CD14-positive monocyte (primary cell): ENCODE results near the gene AAGAB. TPM values are rescaled to one million over a fixed set of nuclear protein-coding genes. Genes with fewer than 3 reads are reported as not detected.

ENCODE experiments used
- DNase-seq, 3 donors: peaks; one replicate each; pipeline ENCODE4 v3.0.0-alpha.2; 2011 to 2022
- H2AFZ ChIP-seq: 2 replicates; pipeline ENCODE4 v1.6.0; 2012; ENCODE audit warnings: mild to moderate bottlenecking, low read depth, low read length, inconsistent platforms; ENCODE audit not compliant: insufficient read depth, poor library complexity, severe bottlenecking
- H3K27ac ChIP-seq, 2 donors: 1 replicate in 1 of 2; 2 replicates in 1 of 2; pipeline ENCODE4 v1.5.1; 2012 to 2013; ENCODE audit warnings: low read length in 2 of 2, control low read depth in 1 of 2, inconsistent platforms in 1 of 2, low read depth in 1 of 2, mild to moderate bottlenecking in 1 of 2
- H3K27me3 ChIP-seq, 2 donors: one replicate each; pipeline versions ENCODE4 v1.6.0 to v1.6.1; 2011 to 2013; ENCODE audit warnings: low read length in 2 of 2; ENCODE audit not compliant: control insufficient read depth in 2 of 2, insufficient read depth in 2 of 2
- H3K36me3 ChIP-seq, 2 donors: replicated peaks in 1 of 2; 1 replicate in 1 of 2; 2 replicates in 1 of 2; pipeline versions ENCODE4 v1.5.1 to v1.6.1; 2012 to 2013; ENCODE audit warnings: low read length in 2 of 2, control low read depth in 1 of 2, inconsistent platforms in 1 of 2, mild to moderate bottlenecking in 1 of 2; ENCODE audit not compliant: insufficient read depth in 2 of 2, control insufficient read depth in 1 of 2
- H3K4me1 ChIP-seq, 2 donors: 1 replicate in 1 of 2; 2 replicates in 1 of 2; pipeline versions ENCODE4 v1.5.1 to v1.6.1; 2012 to 2013; ENCODE audit warnings: low read length in 2 of 2, control low read depth in 1 of 2, inconsistent platforms in 1 of 2, mild to moderate bottlenecking in 1 of 2, moderate library complexity in 1 of 2; ENCODE audit not compliant: insufficient read depth in 2 of 2, control insufficient read depth in 1 of 2
- H3K4me2 ChIP-seq: replicated peaks from 2 replicates; pipeline ENCODE3; 2012; ENCODE audit warnings: low read length, moderate library complexity, mild to moderate bottlenecking; ENCODE audit not compliant: poor library complexity, severe bottlenecking; ENCODE audit errors: extremely low read depth
- H3K4me3 ChIP-seq, 3 experiments: fragments of 200-600 bp in 1 of 3; sonication (generic) in 1 of 3; replicated peaks in 1 of 3; 1 replicate in 2 of 3; 2 replicates in 1 of 3; pipeline ENCODE4 v1.5.1; 2011 to 2013; ENCODE audit warnings: low read length in 3 of 3, mild to moderate bottlenecking in 3 of 3, control low read depth in 2 of 3, low read depth in 2 of 3, inconsistent platforms in 1 of 3, moderate library complexity in 1 of 3
- H3K79me2 ChIP-seq: 2 replicates; pipeline ENCODE4 v1.6.0; 2012; ENCODE audit warnings: mild to moderate bottlenecking, control low read depth, inconsistent platforms, low read length, moderate library complexity; ENCODE audit not compliant: insufficient read depth
- H3K9ac ChIP-seq: 2 replicates; pipeline ENCODE4 v1.6.0; 2017; ENCODE audit warnings: low read length, mild to moderate bottlenecking; ENCODE audit not compliant: insufficient read depth, poor library complexity, severe bottlenecking
- H3K9me3 ChIP-seq, 2 donors: replicated peaks in 1 of 2; 1 replicate in 1 of 2; 2 replicates in 1 of 2; pipeline versions ENCODE4 v1.5.1 to v1.6.1; 2012 to 2013; ENCODE audit warnings: low read length in 2 of 2, control low read depth in 1 of 2; ENCODE audit not compliant: control insufficient read depth in 1 of 2, insufficient read depth in 1 of 2
- H4K20me1 ChIP-seq: 2 replicates; pipeline ENCODE4 v1.6.0; 2012; ENCODE audit warnings: mild to moderate bottlenecking, low read length, control low read depth, moderate library complexity; ENCODE audit not compliant: insufficient read depth
- H3K27ac Mint-ChIP-seq, 7 donors: one replicate each; pipeline ENCODE4 v1.8.0; 2020; ENCODE audit warnings: mild to moderate bottlenecking in 7 of 7, mixed read lengths in 7 of 7, moderate library complexity in 6 of 7, inconsistent platforms in 2 of 7
- H3K27me3 Mint-ChIP-seq, 3 donors: one replicate each; pipeline ENCODE4 v1.8.0; 2021 to 2022; ENCODE audit warnings: low read depth in 3 of 3, mild to moderate bottlenecking in 3 of 3, mixed read lengths in 3 of 3, moderate library complexity in 3 of 3, inconsistent platforms in 1 of 3
- H3K36me3 Mint-ChIP-seq, 2 donors: one replicate each; pipeline ENCODE4 v1.8.0; 2020; ENCODE audit warnings: mixed read lengths in 2 of 2, inconsistent platforms in 1 of 2, mild to moderate bottlenecking in 1 of 2
- H3K4me1 Mint-ChIP-seq: one replicate; pipeline ENCODE4 v1.8.0; 2020; ENCODE audit warnings: mild to moderate bottlenecking, mixed read lengths
- H3K4me3 Mint-ChIP-seq, 2 donors: one replicate each; pipeline ENCODE4 v1.8.0; 2020; ENCODE audit warnings: mild to moderate bottlenecking in 2 of 2, mixed read lengths in 2 of 2, moderate library complexity in 1 of 2
- H3K9me3 Mint-ChIP-seq, 7 donors: one replicate each; pipeline ENCODE4 v1.8.0; 2020 to 2022; ENCODE audit warnings: mixed read lengths in 7 of 7, mild to moderate bottlenecking in 6 of 7, moderate library complexity in 6 of 7, inconsistent platforms in 2 of 7
- CTCF ChIP-seq: fragments of 200-600 bp; IDR thresholded peaks from one replicate; pipeline ENCODE4 v1.8.0; 2022; ENCODE audit warnings: antibody characterized with exemption, mild to moderate bottlenecking
- WGBS: methylation state at CpG from one replicate; pipeline ENCODE4 v1.1.5; 2013; ENCODE audit warnings: missing lambda C conversion rate; ENCODE audit not compliant: insufficient coverage; 5-methylcytosine and 5-hydroxymethylcytosine counted together
- intact Hi-C, 2 donors: fragments of 100-400 bp; cut with micrococcal nuclease; formaldehyde crosslinking; loops; one replicate each; pipeline versions ENCODE4 v1.15.0 to v1.15.1; 2023
- polyA plus RNA-seq, 3 donors: library from polyadenylated mRNA; depleted of rRNA in 1 of 3; unstranded in 2 of 3; stranded (reverse) in 1 of 3; fragments of 300-500 nt in 2 of 3; fragments of >200 nt in 1 of 3; fragmentation: Illumina TruSeq in 2 of 3; gene quantifications; 1 replicate in 2 of 3; 2 replicates in 1 of 3; pipeline ENCODE4 v1.2.3, GENCODE V29; 2012 to 2021

AAGAB gene
- polyA plus RNA-seq, 3 donors, result 11.2 to 40.4 (median 30.1) TPM

- H3K4me3 ChIP-seq, result no peak overlapping the region
- Mint-ChIP-seq H3K4me3 (no peak overlapping the region), H3K9me3 (no peaks in the 10 kb centered on the region), H3K27ac (peak overlapping the region in 1 of 7 donors; percentile 48), H3K4me1 (peaks cover 4% of the 10 kb centered on the region), H3K27me3 (peaks cover 0 to 2% (median 0%) of the 10 kb centered on the region in 3 donors), H3K36me3 (peaks cover 72 to 76% of the 10 kb centered on the region in 2 donors)
- intact Hi-C loops, result no loop called here
- no peaks in the 10 kb centered on the region for H3K9me3 ChIP-seq
- H3K27ac ChIP-seq, result peak overlapping the region in 1 of 2 donors; percentile 29
- no peaks in the 10 kb centered on the region for H3K27me3 ChIP-seq
- TF ChIP-seq CTCF, result no peak
- DNase-seq, result peak in 1 of 3 donors; percentile 3
- WGBS, result 94% methylated on average over 11 of the region's 12 CpGs
- H3K9ac ChIP-seq, result no peak overlapping the region
- no peaks in the 10 kb centered on the region for H4K20me1 ChIP-seq
- no peak overlapping the region for H3K4me2 ChIP-seq
- no peak overlapping the region for H2AFZ ChIP-seq
- no peaks in the 10 kb centered on the region for H3K79me2 ChIP-seq
- no peaks in the 10 kb centered on the region for H3K4me1 ChIP-seq
- H3K36me3 ChIP-seq, result peaks cover 58 to 74% of the 10 kb centered on the region in 2 donors
Measured at GRCh38 chr15:67193223-67193990, 61.1 kb downstream of the AAGAB start.

DNA sequence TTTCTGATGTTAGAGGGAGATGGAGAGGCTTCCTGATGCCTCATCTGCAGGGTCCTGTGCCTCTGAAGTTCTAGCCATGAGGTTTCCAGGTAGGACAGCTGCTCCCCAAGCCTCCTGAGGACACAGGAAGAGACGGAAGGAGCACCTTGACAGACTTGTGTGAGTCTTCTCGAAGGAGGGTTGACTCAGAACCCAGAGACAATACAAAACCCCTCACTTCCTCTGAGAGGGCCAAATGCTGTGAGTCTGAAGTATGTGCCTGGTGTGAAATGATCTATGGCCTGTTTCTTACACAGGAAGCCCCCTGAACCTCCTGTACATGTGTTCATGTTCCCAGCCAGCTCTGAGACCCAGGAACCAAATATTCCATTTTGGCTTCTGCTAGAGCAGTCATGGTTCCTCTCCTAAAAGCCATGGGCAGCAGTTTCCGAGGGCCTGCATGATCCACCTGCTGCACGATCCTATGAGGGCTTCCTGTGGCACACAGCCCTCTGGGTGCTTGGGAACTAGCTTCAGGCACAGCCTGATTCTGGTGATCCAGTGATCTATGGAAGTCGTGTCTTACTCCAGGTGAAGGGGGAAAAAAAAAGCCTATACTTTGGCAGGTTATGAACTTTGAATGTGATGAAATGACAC, 62.2 kb downstream of the AAGAB start:
- H4K20me1 ChIP-seq, result no peaks in the 10 kb centered on the region
- peak in 1 of 3 donors; percentile 3 for DNase-seq
- H3K36me3 ChIP-seq, result peaks cover 66 to 85% of the 10 kb centered on the region in 2 donors
- no peak overlapping the region for H2AFZ ChIP-seq
- H3K9ac ChIP-seq, result no peak overlapping the region
- peak overlapping the region in 1 of 2 donors; percentile 12 for H3K27ac ChIP-seq
- Mint-ChIP-seq H3K36me3 (peaks cover 78 to 80% of the 10 kb centered on the region in 2 donors), H3K27me3 (peaks cover 0 to 2% (median 0%) of the 10 kb centered on the region in 3 donors), H3K4me1 (no peaks in the 10 kb centered on the region), H3K4me3 (no peak overlapping the region), H3K9me3 (no peaks in the 10 kb centered on the region), H3K27ac (peak overlapping the region in 3 of 7 donors; percentile 26 to 65 (median 36))
- 100% methylated on average over 3 of the region's 5 CpGs for WGBS
- no peaks in the 10 kb centered on the region for H3K79me2 ChIP-seq
- no peak overlapping the region for H3K4me3 ChIP-seq
- TF ChIP-seq CTCF, result no peak
- intact Hi-C loops, result no loop called here
- H3K27me3 ChIP-seq, result no peaks in the 10 kb centered on the region
- H3K4me1 ChIP-seq, result no peaks in the 10 kb centered on the region
- no peak overlapping the region for H3K4me2 ChIP-seq
- H3K9me3 ChIP-seq, result no peaks in the 10 kb centered on the region
